GM12873 (cell line): ENCODE data around the gene GLMP.

Experiments
- TF ChIP-seq, protein P1 (sequence below): IDR thresholded peaks from 2 replicates; pipeline ENCODE4 v1.5.1; 2012; ENCODE audit warnings: low read depth, mild to moderate bottlenecking, moderate library complexity, low read length, control low read depth; ENCODE audit not compliant: insufficient read depth; ENCODE audit errors: missing control alignments

GLMP gene

GRCh38 chr1:156276966-156277381 is 18.5 kb downstream of the GLMP start:
- TF ChIP-seq, protein P1, sequence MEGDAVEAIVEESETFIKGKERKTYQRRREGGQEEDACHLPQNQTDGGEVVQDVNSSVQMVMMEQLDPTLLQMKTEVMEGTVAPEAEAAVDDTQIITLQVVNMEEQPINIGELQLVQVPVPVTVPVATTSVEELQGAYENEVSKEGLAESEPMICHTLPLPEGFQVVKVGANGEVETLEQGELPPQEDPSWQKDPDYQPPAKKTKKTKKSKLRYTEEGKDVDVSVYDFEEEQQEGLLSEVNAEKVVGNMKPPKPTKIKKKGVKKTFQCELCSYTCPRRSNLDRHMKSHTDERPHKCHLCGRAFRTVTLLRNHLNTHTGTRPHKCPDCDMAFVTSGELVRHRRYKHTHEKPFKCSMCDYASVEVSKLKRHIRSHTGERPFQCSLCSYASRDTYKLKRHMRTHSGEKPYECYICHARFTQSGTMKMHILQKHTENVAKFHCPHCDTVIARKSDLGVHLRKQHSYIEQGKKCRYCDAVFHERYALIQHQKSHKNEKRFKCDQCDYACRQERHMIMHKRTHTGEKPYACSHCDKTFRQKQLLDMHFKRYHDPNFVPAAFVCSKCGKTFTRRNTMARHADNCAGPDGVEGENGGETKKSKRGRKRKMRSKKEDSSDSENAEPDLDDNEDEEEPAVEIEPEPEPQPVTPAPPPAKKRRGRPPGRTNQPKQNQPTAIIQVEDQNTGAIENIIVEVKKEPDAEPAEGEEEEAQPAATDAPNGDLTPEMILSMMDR: no peak

DNA sequence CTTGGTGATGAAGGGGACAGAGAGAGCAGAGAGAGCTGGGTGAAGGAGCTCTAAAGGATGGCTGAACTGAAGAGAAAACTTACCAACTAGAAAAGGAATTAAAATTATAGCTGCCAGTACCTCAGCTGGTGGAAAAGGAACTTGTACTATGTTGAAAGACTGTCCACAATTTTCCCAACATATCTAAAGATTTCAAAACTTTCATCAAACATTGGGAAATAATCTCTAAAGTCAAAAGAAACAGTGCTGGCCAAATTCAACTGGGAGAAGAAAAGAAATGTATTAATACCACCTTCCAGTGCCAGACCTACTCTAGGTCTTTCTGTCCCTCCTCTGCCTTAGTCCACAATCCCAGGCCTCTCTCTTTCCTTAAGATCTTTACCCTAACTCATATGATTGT is 18.9 kb downstream of the GLMP start:
- TF ChIP-seq, protein P1: no peak

DNA sequence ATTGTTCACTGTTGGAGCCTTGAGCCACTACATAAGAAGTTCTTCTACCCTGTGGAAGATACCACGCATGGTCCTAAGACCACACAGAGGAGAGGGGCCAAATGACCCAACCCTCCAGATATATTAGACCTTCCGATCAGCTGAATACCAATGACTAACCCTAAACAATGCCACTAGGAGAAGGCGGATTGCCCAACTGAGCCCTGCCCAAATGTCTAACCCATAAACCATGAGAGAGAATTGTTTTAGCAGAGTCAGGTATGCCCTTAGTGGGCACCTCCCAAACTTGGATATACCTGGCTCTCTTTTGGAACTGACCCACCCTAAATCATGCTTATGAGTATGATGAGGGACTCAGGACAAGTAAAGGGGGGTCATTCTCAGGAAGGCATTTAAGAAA is 25.2 kb downstream of the GLMP start:
- TF ChIP-seq, protein P1: no peak

DNA sequence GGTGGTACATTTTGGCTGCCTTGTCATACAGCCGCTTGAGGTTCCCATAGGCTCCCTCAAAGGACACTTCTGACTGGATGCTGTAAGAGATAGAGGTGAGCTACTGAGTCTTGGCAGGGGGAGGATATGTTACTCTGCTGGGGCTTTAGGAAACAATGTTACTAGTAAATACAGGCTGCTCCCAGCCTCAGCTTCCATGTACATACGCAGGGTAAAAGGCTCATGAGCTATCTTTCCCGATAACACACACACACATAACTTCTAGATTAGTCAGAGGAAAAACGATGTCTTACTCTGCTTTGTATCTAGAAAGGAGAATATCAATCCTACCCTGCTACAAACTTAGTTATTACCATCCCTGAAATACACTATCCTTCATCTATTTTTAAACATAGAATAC is 27.1 kb downstream of the GLMP start:
- TF ChIP-seq, protein P1: no peak

DNA sequence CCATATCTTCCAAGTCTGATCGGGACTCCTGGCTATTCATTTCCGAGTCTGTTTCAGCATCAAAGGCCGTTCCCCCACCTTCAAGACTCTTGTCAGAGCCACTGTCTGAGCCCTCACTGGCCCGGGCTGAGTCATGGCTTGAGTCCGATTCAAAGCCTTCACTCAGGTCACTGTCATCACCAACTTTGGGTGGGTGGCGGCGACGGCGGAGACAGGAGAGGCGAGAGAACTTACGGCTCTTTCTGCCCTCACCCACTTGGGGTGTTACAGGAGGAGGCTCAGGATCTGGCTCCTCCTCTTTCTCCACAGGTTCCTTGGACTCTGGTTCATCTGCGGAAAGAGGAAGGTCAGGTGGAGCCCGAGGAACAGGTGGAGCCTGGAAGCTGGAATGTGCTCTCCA is 29.4 kb downstream of the GLMP start:
- TF ChIP-seq, protein P1: no peak

- TF ChIP-seq, protein P1: no peak
These were observed 32.2 kb downstream of the GLMP start for GRCh38 chr1:156263288-156263655.

DNA sequence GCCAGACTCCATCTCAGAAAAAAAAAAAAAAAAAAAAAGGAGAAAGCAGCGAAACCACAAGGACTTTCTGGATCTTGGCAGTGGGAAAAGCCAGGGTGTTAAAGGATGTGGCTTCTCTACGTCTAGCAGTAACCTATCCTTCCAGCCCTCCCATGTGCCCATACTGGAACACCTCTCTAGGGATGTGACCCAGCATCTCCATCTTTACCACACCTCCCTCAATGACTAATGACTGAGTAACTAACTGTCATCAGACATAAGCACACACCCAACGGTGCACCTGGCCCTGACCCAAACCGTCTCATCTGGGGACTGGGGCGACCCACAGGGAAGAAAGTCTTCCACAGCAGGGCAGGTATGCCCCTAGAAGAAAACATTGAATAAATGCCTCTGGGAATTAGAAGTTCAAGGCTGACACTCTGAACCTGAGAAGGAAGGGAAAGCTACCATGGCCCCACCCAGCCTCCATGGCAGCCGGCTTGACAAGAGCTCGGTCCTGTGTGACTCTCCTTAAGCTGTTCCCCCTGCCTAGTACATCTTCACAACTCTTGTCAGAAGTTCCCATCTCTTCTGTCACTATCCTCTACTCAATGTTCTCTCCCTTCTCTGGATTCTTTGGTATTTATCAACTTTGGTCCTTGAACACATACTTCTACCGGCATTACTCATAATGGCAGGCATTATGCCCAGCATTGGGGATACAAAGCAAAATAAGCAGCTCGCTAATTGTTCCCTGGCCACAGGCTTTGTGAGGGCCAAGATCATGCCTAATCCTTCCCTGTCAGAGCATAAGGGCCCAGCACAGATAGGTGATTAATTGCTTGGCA is 32.8 kb downstream of the GLMP start:
- TF ChIP-seq, protein P1: no peak
